Measurements from ENCODE around the gene FAM3B.

DNA sequence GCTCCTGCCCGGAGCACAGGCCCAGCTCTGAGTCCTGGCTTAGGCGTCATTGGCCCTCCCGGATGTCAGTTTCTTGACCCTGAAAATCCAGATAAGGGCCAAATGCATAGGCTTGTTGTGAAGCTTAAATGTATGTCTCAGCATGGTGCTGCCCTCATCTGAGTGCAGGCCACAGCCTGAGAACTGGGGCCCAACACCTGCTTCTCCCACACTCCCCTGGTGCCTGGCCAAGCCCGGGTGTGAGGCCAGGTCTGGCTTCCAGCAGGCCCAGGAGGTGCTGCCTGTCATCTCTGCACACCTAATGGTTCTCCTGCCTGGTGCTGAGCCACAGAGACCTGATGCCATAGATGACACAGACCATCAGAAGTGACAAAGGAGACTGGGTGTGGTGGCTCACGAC is 59.3 kb downstream of the FAM3B start:
- TF ChIP-seq, protein P1, sequence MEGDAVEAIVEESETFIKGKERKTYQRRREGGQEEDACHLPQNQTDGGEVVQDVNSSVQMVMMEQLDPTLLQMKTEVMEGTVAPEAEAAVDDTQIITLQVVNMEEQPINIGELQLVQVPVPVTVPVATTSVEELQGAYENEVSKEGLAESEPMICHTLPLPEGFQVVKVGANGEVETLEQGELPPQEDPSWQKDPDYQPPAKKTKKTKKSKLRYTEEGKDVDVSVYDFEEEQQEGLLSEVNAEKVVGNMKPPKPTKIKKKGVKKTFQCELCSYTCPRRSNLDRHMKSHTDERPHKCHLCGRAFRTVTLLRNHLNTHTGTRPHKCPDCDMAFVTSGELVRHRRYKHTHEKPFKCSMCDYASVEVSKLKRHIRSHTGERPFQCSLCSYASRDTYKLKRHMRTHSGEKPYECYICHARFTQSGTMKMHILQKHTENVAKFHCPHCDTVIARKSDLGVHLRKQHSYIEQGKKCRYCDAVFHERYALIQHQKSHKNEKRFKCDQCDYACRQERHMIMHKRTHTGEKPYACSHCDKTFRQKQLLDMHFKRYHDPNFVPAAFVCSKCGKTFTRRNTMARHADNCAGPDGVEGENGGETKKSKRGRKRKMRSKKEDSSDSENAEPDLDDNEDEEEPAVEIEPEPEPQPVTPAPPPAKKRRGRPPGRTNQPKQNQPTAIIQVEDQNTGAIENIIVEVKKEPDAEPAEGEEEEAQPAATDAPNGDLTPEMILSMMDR (IDR thresholded peaks at IDR 0.05) = no peak
- no peak for TF ChIP-seq POLR2A (IDR thresholded peaks at IDR 0.05)

All from Peyer's patch (tissue), 4 donors.